Ovary (tissue), 3 donors: ENCODE results near the gene ANKRD40.

Source experiments
- CTCF ChIP-seq, 3 donors: fragments of 450-650 bp in 2 of 3; fragments of 200-600 bp in 1 of 3; IDR thresholded peaks; one replicate each; pipeline versions ENCODE4 v1.5.1 to v1.8.0; 2016 to 2022; ENCODE audit warnings: antibody characterized with exemption in 3 of 3, mild to moderate bottlenecking in 1 of 3
- POLR2A ChIP-seq: fragments of 450-650 bp; IDR thresholded peaks from one replicate; pipeline ENCODE4 v1.6.1; 2017; ENCODE audit warnings: antibody characterized with exemption, mild to moderate bottlenecking, moderate library complexity
- donor health status: DM: no; HTN: no; CAD: no.

- TF ChIP-seq CTCF (IDR thresholded peaks at IDR 0.05) (no peak), POLR2A (no peak)
These were observed 32.1 kb downstream of the ANKRD40 start for GRCh38 chr17:50675627-50676026.
